ENCODE measurements around the gene DCP1B. TPM values are rescaled to one million over a fixed set of nuclear protein-coding genes. Genes with fewer than 3 reads are reported as not detected.

DCP1B gene
- polyA plus RNA-seq, 1 donor, result 30.5 TPM

GRCh38 chr12:1935242-1935641 lies 69.0 kb downstream of the DCP1B start:
- DNase-seq, result no peak

- DNase-seq, result no peak
Observed at GRCh38 chr12:1934831-1935230, 69.4 kb downstream of the DCP1B start.

GRCh38 chr12:1934068-1934467 lies 70.2 kb downstream of the DCP1B start:
- no peak for DNase-seq

GRCh38 chr12:1933342-1934051 lies 70.8 kb downstream of the DCP1B start:
- DNase-seq, result no peak

GRCh38 chr12:1932264-1932777 lies 71.9 kb downstream of the DCP1B start:
- DNase-seq, result no peak

GRCh38 chr12:1931642-1932041 lies 72.6 kb downstream of the DCP1B start:
- DNase-seq, result no peak

- DNase-seq, result no peak
Observed at GRCh38 chr12:1930803-1931597, 73.3 kb downstream of the DCP1B start.

GRCh38 chr12:1929985-1930802 lies 74.1 kb downstream of the DCP1B start:
- no peak for DNase-seq

- DNase-seq, result no peak
Observed at GRCh38 chr12:1929241-1929984, 74.8 kb downstream of the DCP1B start.

- no peak for DNase-seq
Observed at GRCh38 chr12:1928439-1929121, 75.7 kb downstream of the DCP1B start.

- no peak for DNase-seq
Observed at GRCh38 chr12:1927751-1928351, 76.4 kb downstream of the DCP1B start.

- no peak for DNase-seq
Observed at GRCh38 chr12:1927051-1927680, 77.1 kb downstream of the DCP1B start.

- DNase-seq, result no peak
Observed at GRCh38 chr12:1926251-1926657, 78.0 kb downstream of the DCP1B start.

GRCh38 chr12:1925684-1926006 lies 78.6 kb downstream of the DCP1B start:
- no peak for DNase-seq

GRCh38 chr12:1924996-1925683 lies 79.1 kb downstream of the DCP1B start:
- DNase-seq, result no peak

GRCh38 chr12:1922985-1923384 lies 81.3 kb downstream of the DCP1B start:
- no peak for DNase-seq

GRCh38 chr12:1922075-1922709 lies 82.1 kb downstream of the DCP1B start:
- no peak for DNase-seq

- DNase-seq, result no peak
Observed at GRCh38 chr12:1920971-1921370, 83.3 kb downstream of the DCP1B start.

GRCh38 chr12:1920436-1920835 lies 83.8 kb downstream of the DCP1B start:
- no peak for DNase-seq

All from left kidney (tissue), 2 donors.